WTC11 (cell line): Measurements from ENCODE around the gene KRT83. TPM values are rescaled to one million over a fixed set of nuclear protein-coding genes. Genes with fewer than 3 reads are reported as not detected.
"Not testable (repeated sequence)": the region's sequence is repeated elsewhere in the genome, so short reads cannot be mapped to it uniquely, and the experiment has no call there.

Experiments
- ATAC-seq: fragments of 200-7000 bp; cut with Tn5 transposase; 2 replicates; pipeline ENCODE4 v1.10.0; 2021; ENCODE audit warnings: mild to moderate bottlenecking, moderate library complexity
- CTCF ChIA-PET: fragments of 300-600 bp; sonication (Branson Sonifier 250); formaldehyde crosslinking; loops from one replicate; lab custom pipeline; 2021; ENCODE audit warnings: antibody characterized with exemption; lab: Charles Lee
- POLR2A ChIA-PET: fragments of 350-600 bp; sonication (Branson Sonifier 250); formaldehyde crosslinking; loops from one replicate; lab custom pipeline; 2021; ENCODE audit warnings: antibody characterized with exemption; lab: Charles Lee
- DNase-seq: peaks from one replicate; pipeline ENCODE4 v3.0.0; 2021; ENCODE audit warnings: low spot score
- H3K27ac Mint-ChIP-seq: 2 replicates; pipeline ENCODE4 v1.8.0; 2021; ENCODE audit warnings: mixed read lengths
- H3K27me3 Mint-ChIP-seq: 2 replicates; pipeline ENCODE4 v1.8.0; 2021; ENCODE audit warnings: low read depth, mild to moderate bottlenecking, moderate library complexity, mixed read lengths
- H3K36me3 Mint-ChIP-seq: 2 replicates; pipeline ENCODE4 v1.8.0; 2021; ENCODE audit warnings: mixed read lengths
- H3K4me1 Mint-ChIP-seq: 2 replicates; pipeline ENCODE4 v1.8.0; 2022; ENCODE audit warnings: mixed read lengths
- H3K4me3 Mint-ChIP-seq: 2 replicates; pipeline ENCODE4 v1.8.0; 2021; ENCODE audit warnings: mild to moderate bottlenecking, moderate library complexity, mixed read lengths
- H3K9me3 Mint-ChIP-seq: 2 replicates; pipeline ENCODE4 v1.8.0; 2021; ENCODE audit warnings: mixed read lengths
- FOXP1 ChIP-seq: sonication (generic); formaldehyde crosslinking; IDR thresholded peaks from 2 replicates; pipeline ENCODE4 v1.8.0; 2022; ENCODE audit warnings: missing genetic modification reagents, mild to moderate bottlenecking, moderate library complexity, borderline replicate concordance
- JUN ChIP-seq: sonication (generic); formaldehyde crosslinking; IDR thresholded peaks from 2 replicates; pipeline ENCODE4 v1.8.0; 2023; ENCODE audit warnings: mild to moderate bottlenecking, missing genetic modification reagents
- NFATC4 ChIP-seq: fragments of 250-450 bp; sonication (Bioruptor Pico); IDR thresholded peaks from 2 replicates; pipeline ENCODE4 v1.9.0; 2021; ENCODE audit warnings: mild to moderate bottlenecking
- NFYB ChIP-seq: sonication (generic); formaldehyde crosslinking; conservative IDR thresholded peaks from 2 replicates; pipeline ENCODE4 v1.8.0; 2022; ENCODE audit warnings: low read depth, missing genetic modification reagents
- NR1H2 ChIP-seq: sonication (generic); formaldehyde crosslinking; IDR thresholded peaks from 2 replicates; pipeline ENCODE4 v1.9.0; 2021; ENCODE audit warnings: mild to moderate bottlenecking, moderate library complexity, missing genetic modification reagents
- NR2C2 ChIP-seq: sonication (generic); formaldehyde crosslinking; IDR thresholded peaks from 2 replicates; pipeline ENCODE4 v1.8.0; 2022; ENCODE audit warnings: mild to moderate bottlenecking, missing genetic modification reagents
- RORB ChIP-seq: fragments of 250-450 bp; sonication (Bioruptor Pico); IDR thresholded peaks from 2 replicates; pipeline ENCODE4 v1.9.0; 2021; ENCODE audit warnings: mild to moderate bottlenecking
- ZNF219 ChIP-seq: sonication (generic); formaldehyde crosslinking; IDR thresholded peaks from 2 replicates; pipeline ENCODE4 v1.8.0; 2023; ENCODE audit warnings: missing genetic modification reagents, mild to moderate bottlenecking, borderline replicate concordance
- ZNF416 ChIP-seq: fragments of 250-450 bp; sonication (Bioruptor Pico); IDR thresholded peaks from 2 replicates; pipeline ENCODE4 v1.9.0; 2021; ENCODE audit warnings: mild to moderate bottlenecking, inconsistent platforms
- ZNF671 ChIP-seq: fragments of 250-450 bp; sonication (Bioruptor Pico); IDR thresholded peaks from 2 replicates; pipeline ENCODE4 v1.8.0; 2021; ENCODE audit warnings: mild to moderate bottlenecking
- total RNA-seq: library from RNA; stranded (reverse); gene quantifications from 3 replicates; pipeline ENCODE4 v1.2.3, GENCODE V29; 2021
- TF ChIP-seq, protein P1 (sequence below): fragments of 200-600 bp; IDR thresholded peaks from 2 replicates; pipeline ENCODE4 v1.8.0; 2022; ENCODE audit warnings: antibody characterized with exemption
- TF ChIP-seq, protein P2 (sequence below): sonication (generic); formaldehyde crosslinking; IDR thresholded peaks from 2 replicates; pipeline ENCODE4 v1.8.1; 2022; ENCODE audit warnings: low read depth, missing genetic modification reagents, borderline replicate concordance
- TF ChIP-seq, protein P3 (sequence below): fragments of 250-450 bp; sonication (Bioruptor Pico); IDR thresholded peaks from 2 replicates; pipeline ENCODE4 v1.9.0; 2021; ENCODE audit warnings: mild to moderate bottlenecking
- TF ChIP-seq, protein P4 (sequence below): sonication (generic); formaldehyde crosslinking; IDR thresholded peaks from 2 replicates; pipeline ENCODE4 v1.8.0; 2022; ENCODE audit warnings: mild to moderate bottlenecking, missing genetic modification reagents
- TF ChIP-seq, protein P5 (sequence below): sonication (generic); formaldehyde crosslinking; IDR thresholded peaks from 2 replicates; pipeline ENCODE4 v1.8.0; 2023; ENCODE audit warnings: mild to moderate bottlenecking, missing genetic modification reagents
- TF ChIP-seq, protein P6 (sequence below): sonication (generic); formaldehyde crosslinking; IDR thresholded peaks from 2 replicates; pipeline ENCODE4 v1.8.0; 2022; ENCODE audit warnings: mild to moderate bottlenecking, missing genetic modification reagents
- TF ChIP-seq, protein P7 (sequence below): sonication (generic); formaldehyde crosslinking; IDR thresholded peaks from 2 replicates; pipeline ENCODE4 v1.8.0; 2022; ENCODE audit warnings: mild to moderate bottlenecking, missing genetic modification reagents
- TF ChIP-seq, protein P8 (sequence below): sonication (generic); formaldehyde crosslinking; IDR thresholded peaks from 2 replicates; pipeline ENCODE4 v1.8.1; 2023; ENCODE audit warnings: mild to moderate bottlenecking, missing genetic modification reagents

KRT83 gene
- total RNA-seq, 1 experiment from 2014 or later = not detected

DNA sequence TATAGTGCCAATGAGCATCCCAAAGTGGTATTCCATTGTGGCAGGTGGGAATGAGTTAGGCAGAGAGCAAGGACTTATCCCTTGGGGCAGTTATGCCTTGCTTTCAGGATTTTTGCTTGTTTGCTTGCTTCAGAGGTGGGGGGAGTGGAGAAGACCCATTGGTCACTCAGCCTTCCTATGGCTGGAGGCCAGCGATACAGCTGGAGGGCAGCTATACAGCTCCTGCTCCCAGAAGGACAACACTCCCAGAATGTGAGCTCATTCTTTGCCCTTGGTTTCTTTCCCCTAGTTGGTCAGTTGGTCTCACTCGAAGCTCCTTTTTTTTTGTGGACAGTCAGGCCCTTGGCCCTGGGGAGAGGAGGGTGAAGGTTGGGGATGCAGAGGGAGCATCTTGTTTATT is 14.5 kb downstream of the KRT83 start:
- H3K27me3 Mint-ChIP-seq = peaks cover 53% of the 10 kb centered on the region
- H3K4me1 Mint-ChIP-seq = peaks cover 17% of the 10 kb centered on the region
- DNase-seq (no peak), ATAC-seq (no peak)
- no peak for TF ChIP-seq ZNF416 (CRISPR knock-in tag)
- TF ChIP-seq, protein P1, sequence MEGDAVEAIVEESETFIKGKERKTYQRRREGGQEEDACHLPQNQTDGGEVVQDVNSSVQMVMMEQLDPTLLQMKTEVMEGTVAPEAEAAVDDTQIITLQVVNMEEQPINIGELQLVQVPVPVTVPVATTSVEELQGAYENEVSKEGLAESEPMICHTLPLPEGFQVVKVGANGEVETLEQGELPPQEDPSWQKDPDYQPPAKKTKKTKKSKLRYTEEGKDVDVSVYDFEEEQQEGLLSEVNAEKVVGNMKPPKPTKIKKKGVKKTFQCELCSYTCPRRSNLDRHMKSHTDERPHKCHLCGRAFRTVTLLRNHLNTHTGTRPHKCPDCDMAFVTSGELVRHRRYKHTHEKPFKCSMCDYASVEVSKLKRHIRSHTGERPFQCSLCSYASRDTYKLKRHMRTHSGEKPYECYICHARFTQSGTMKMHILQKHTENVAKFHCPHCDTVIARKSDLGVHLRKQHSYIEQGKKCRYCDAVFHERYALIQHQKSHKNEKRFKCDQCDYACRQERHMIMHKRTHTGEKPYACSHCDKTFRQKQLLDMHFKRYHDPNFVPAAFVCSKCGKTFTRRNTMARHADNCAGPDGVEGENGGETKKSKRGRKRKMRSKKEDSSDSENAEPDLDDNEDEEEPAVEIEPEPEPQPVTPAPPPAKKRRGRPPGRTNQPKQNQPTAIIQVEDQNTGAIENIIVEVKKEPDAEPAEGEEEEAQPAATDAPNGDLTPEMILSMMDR = no peak
- TF ChIP-seq, protein P2, sequence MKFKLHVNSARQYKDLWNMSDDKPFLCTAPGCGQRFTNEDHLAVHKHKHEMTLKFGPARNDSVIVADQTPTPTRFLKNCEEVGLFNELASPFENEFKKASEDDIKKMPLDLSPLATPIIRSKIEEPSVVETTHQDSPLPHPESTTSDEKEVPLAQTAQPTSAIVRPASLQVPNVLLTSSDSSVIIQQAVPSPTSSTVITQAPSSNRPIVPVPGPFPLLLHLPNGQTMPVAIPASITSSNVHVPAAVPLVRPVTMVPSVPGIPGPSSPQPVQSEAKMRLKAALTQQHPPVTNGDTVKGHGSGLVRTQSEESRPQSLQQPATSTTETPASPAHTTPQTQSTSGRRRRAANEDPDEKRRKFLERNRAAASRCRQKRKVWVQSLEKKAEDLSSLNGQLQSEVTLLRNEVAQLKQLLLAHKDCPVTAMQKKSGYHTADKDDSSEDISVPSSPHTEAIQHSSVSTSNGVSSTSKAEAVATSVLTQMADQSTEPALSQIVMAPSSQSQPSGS = no peak
- TF ChIP-seq RORB = no peak
- TF ChIP-seq NFATC4 (CRISPR knock-in tag) = no peak
- TF ChIP-seq FOXP1 = no peak
- TF ChIP-seq, protein P3, sequence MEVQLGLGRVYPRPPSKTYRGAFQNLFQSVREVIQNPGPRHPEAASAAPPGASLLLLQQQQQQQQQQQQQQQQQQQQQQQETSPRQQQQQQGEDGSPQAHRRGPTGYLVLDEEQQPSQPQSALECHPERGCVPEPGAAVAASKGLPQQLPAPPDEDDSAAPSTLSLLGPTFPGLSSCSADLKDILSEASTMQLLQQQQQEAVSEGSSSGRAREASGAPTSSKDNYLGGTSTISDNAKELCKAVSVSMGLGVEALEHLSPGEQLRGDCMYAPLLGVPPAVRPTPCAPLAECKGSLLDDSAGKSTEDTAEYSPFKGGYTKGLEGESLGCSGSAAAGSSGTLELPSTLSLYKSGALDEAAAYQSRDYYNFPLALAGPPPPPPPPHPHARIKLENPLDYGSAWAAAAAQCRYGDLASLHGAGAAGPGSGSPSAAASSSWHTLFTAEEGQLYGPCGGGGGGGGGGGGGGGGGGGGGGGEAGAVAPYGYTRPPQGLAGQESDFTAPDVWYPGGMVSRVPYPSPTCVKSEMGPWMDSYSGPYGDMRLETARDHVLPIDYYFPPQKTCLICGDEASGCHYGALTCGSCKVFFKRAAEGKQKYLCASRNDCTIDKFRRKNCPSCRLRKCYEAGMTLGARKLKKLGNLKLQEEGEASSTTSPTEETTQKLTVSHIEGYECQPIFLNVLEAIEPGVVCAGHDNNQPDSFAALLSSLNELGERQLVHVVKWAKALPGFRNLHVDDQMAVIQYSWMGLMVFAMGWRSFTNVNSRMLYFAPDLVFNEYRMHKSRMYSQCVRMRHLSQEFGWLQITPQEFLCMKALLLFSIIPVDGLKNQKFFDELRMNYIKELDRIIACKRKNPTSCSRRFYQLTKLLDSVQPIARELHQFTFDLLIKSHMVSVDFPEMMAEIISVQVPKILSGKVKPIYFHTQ (CRISPR knock-in tag) = no peak
- H3K4me3 Mint-ChIP-seq = no peak overlapping the region
- POLR2A ChIA-PET = no interaction called here
- H3K36me3 Mint-ChIP-seq = no peaks in the 10 kb centered on the region
- H3K9me3 Mint-ChIP-seq = no peaks in the 10 kb centered on the region
- H3K27ac Mint-ChIP-seq = no peak overlapping the region
- CTCF ChIA-PET = interaction anchor here (0.6 to 7.8 kb wide), 17 partner anchors 9 to 573 kb away, joined by 3 to 76 read pairs (median 5); partner anchors contain the start of gene KRT83

DNA sequence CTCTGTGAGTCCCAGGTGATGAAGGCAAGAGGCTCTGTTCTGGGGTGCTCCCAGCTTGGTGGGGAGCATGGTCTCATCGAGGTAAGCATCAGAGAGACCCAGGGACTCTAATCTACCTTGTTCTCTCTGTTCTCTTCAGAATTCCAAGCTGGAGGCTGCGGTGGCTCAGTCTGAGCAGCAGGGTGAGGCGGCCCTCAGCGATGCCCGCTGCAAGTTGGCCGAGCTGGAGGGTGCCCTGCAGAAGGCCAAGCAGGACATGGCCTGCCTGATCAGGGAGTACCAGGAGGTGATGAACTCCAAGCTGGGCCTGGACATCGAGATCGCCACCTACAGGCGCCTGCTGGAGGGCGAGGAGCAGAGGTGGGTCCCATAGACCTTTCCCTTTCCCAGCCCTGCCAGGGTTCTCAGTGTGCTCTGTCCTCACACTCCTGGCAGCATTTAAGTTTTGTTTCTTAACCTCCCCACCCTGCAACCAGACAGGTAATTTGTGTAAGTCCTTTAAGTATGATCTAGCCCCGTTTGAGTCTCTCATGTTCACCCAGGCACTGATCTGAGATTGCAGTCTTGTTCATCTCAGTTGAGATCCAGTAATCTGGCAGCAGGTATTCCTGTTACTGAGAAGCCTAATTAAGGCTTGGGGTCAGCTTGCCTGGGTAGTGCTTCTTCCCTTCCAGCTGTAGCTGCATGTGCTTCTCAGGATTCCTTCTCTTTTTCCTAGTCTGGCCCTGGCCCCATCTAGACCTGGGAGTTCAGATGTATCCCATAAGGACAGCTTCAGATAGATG is 15.1 kb downstream of the KRT83 start:
- DNase-seq (no peak), ATAC-seq (peak; percentile 18)
- ChIA-PET POLR2A (no interaction called here), CTCF (interaction anchor here (0.6 to 7.8 kb wide), 10 partner anchors 9 to 187 kb away, joined by 3 to 76 read pairs (median 9); partner anchors contain the start of gene KRT83)
- Mint-ChIP-seq H3K4me3 (no peak overlapping the region), H3K27ac (no peak overlapping the region), H3K27me3 (peaks cover 52% of the 10 kb centered on the region), H3K36me3 (no peaks in the 10 kb centered on the region), H3K9me3 (no peaks in the 10 kb centered on the region), H3K4me1 (peaks cover 17% of the 10 kb centered on the region)
- no peak for TF ChIP-seq JUN (CRISPR knock-in tag)
- no peak for TF ChIP-seq NR2C2 (CRISPR knock-in tag)
- TF ChIP-seq, protein P4, sequence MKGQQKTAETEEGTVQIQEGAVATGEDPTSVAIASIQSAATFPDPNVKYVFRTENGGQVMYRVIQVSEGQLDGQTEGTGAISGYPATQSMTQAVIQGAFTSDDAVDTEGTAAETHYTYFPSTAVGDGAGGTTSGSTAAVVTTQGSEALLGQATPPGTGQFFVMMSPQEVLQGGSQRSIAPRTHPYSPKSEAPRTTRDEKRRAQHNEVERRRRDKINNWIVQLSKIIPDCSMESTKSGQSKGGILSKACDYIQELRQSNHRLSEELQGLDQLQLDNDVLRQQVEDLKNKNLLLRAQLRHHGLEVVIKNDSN (CRISPR knock-in tag) = no peak
- TF ChIP-seq, protein P5, sequence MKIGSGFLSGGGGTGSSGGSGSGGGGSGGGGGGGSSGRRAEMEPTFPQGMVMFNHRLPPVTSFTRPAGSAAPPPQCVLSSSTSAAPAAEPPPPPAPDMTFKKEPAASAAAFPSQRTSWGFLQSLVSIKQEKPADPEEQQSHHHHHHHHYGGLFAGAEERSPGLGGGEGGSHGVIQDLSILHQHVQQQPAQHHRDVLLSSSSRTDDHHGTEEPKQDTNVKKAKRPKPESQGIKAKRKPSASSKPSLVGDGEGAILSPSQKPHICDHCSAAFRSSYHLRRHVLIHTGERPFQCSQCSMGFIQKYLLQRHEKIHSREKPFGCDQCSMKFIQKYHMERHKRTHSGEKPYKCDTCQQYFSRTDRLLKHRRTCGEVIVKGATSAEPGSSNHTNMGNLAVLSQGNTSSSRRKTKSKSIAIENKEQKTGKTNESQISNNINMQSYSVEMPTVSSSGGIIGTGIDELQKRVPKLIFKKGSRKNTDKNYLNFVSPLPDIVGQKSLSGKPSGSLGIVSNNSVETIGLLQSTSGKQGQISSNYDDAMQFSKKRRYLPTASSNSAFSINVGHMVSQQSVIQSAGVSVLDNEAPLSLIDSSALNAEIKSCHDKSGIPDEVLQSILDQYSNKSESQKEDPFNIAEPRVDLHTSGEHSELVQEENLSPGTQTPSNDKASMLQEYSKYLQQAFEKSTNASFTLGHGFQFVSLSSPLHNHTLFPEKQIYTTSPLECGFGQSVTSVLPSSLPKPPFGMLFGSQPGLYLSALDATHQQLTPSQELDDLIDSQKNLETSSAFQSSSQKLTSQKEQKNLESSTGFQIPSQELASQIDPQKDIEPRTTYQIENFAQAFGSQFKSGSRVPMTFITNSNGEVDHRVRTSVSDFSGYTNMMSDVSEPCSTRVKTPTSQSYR (CRISPR knock-in tag) = no peak
- no peak for TF ChIP-seq NFYB
- TF ChIP-seq, protein P6, sequence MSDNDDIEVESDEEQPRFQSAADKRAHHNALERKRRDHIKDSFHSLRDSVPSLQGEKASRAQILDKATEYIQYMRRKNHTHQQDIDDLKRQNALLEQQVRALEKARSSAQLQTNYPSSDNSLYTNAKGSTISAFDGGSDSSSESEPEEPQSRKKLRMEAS = no peak
- TF ChIP-seq, protein P7, sequence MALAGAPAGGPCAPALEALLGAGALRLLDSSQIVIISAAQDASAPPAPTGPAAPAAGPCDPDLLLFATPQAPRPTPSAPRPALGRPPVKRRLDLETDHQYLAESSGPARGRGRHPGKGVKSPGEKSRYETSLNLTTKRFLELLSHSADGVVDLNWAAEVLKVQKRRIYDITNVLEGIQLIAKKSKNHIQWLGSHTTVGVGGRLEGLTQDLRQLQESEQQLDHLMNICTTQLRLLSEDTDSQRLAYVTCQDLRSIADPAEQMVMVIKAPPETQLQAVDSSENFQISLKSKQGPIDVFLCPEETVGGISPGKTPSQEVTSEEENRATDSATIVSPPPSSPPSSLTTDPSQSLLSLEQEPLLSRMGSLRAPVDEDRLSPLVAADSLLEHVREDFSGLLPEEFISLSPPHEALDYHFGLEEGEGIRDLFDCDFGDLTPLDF (CRISPR knock-in tag) = no peak
- no peak for TF ChIP-seq ZNF671 (CRISPR knock-in tag)
- no peak for TF ChIP-seq ZNF219 (CRISPR knock-in tag)
- no peak for TF ChIP-seq NR1H2 (CRISPR knock-in tag)
- TF ChIP-seq, protein P8, sequence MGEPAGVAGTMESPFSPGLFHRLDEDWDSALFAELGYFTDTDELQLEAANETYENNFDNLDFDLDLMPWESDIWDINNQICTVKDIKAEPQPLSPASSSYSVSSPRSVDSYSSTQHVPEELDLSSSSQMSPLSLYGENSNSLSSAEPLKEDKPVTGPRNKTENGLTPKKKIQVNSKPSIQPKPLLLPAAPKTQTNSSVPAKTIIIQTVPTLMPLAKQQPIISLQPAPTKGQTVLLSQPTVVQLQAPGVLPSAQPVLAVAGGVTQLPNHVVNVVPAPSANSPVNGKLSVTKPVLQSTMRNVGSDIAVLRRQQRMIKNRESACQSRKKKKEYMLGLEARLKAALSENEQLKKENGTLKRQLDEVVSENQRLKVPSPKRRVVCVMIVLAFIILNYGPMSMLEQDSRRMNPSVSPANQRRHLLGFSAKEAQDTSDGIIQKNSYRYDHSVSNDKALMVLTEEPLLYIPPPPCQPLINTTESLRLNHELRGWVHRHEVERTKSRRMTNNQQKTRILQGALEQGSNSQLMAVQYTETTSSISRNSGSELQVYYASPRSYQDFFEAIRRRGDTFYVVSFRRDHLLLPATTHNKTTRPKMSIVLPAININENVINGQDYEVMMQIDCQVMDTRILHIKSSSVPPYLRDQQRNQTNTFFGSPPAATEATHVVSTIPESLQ (CRISPR knock-in tag) = no peak

DNA sequence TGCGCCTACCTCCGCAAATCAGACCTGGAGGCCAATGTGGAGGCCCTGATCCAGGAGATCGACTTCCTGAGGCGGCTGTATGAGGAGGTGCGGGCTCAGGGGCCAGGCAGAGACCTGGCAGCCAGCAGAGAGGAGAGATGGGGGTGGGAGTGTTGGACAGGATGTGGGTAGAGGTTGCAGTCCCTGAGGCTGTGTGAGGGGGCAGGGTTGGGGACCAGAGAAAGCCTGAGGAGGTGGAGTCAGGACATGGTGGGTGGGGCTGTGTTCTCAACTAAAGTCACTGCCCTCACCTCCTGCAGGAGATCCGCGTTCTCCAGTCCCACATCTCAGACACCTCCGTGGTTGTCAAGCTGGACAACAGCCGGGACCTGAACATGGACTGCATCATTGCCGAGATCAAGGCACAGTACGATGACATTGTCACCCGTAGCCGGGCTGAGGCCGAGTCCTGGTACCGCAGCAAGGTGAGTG is 16.2 kb downstream of the KRT83 start:
- peak; percentile 40 for DNase-seq
- H3K4me3 Mint-ChIP-seq, H3K36me3 Mint-ChIP-seq, POLR2A ChIA-PET, H3K9me3 Mint-ChIP-seq, H3K27ac Mint-ChIP-seq: not testable (repeated sequence)
- CTCF ChIA-PET = interaction anchor here (0.6 to 1.0 kb wide), 2 partner anchors 23 to 26 kb away, joined by 3 read pairs; no protein-coding TSS in a partner anchor
- ATAC-seq = peak; percentile 69
- H3K27me3 Mint-ChIP-seq = peaks cover 43% of the 10 kb centered on the region
- peaks cover 17% of the 10 kb centered on the region for H3K4me1 Mint-ChIP-seq
